ENCODE measurements around the gene RAB17.

The RAB17 gene

DNA sequence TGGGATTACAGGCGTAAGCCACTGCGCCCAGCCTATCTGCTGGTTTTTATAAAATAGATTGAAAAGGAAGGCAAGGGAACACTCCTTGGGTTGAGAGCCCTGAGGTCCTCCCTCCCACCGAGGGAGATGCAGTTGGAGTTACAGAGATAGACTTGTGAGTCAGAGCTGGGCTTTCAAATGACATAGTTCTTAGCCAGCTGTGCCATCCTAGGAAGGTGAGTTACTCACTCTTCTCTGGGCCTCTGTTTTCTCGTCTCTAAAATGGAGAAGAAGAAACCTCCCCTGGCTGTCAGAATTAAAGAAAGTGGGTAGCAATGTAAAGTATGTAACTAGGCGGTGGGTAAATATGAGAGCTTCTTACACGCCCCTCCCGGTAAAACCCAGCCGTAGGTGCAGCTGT lies 39.2 kb upstream of the RAB17 start:
- Histone ChIP-seq H3K9me3 (no peaks in the 10 kb centered on the region), H3K4me3 (ENCODE audit: low read depth, low read length) (no peak overlapping the region), H3K36me3 (no peaks in the 10 kb centered on the region), H3K27me3 (peaks cover 7% of the 10 kb centered on the region), H3K4me1 (no peaks in the 10 kb centered on the region)
- no peak for DNase-seq
- TF ChIP-seq, protein P1, sequence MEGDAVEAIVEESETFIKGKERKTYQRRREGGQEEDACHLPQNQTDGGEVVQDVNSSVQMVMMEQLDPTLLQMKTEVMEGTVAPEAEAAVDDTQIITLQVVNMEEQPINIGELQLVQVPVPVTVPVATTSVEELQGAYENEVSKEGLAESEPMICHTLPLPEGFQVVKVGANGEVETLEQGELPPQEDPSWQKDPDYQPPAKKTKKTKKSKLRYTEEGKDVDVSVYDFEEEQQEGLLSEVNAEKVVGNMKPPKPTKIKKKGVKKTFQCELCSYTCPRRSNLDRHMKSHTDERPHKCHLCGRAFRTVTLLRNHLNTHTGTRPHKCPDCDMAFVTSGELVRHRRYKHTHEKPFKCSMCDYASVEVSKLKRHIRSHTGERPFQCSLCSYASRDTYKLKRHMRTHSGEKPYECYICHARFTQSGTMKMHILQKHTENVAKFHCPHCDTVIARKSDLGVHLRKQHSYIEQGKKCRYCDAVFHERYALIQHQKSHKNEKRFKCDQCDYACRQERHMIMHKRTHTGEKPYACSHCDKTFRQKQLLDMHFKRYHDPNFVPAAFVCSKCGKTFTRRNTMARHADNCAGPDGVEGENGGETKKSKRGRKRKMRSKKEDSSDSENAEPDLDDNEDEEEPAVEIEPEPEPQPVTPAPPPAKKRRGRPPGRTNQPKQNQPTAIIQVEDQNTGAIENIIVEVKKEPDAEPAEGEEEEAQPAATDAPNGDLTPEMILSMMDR (IDR thresholded peaks at IDR 0.05; ENCODE audit: low read depth, low read length), result no peak

DNA sequence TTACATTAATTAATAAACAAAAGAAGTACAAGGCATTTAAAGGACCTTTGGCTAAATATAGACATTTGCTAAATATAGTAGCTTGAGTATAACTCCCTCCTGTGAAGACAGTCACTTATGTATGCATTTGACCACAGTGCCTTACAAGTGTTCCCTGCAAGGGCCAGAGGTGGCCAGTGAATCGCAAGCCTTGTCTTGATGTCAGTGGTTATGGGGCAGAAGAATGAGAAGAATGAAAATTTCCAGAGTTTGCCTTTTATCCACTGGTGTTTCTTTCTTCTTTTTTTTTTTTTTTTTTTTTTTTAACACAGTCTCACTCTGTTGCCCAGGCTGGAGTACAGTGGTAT lies 38.6 kb upstream of the RAB17 start:
- Histone ChIP-seq H3K4me1 (no peaks in the 10 kb centered on the region), H3K36me3 (no peaks in the 10 kb centered on the region), H3K9me3 (no peaks in the 10 kb centered on the region), H3K27me3 (peaks cover 7% of the 10 kb centered on the region), H3K4me3 (ENCODE audit: low read depth, low read length) (no peak overlapping the region)
- DNase-seq, result no peak
- TF ChIP-seq, protein P1 (IDR thresholded peaks at IDR 0.05; ENCODE audit: low read depth, low read length), result no peak

DNA sequence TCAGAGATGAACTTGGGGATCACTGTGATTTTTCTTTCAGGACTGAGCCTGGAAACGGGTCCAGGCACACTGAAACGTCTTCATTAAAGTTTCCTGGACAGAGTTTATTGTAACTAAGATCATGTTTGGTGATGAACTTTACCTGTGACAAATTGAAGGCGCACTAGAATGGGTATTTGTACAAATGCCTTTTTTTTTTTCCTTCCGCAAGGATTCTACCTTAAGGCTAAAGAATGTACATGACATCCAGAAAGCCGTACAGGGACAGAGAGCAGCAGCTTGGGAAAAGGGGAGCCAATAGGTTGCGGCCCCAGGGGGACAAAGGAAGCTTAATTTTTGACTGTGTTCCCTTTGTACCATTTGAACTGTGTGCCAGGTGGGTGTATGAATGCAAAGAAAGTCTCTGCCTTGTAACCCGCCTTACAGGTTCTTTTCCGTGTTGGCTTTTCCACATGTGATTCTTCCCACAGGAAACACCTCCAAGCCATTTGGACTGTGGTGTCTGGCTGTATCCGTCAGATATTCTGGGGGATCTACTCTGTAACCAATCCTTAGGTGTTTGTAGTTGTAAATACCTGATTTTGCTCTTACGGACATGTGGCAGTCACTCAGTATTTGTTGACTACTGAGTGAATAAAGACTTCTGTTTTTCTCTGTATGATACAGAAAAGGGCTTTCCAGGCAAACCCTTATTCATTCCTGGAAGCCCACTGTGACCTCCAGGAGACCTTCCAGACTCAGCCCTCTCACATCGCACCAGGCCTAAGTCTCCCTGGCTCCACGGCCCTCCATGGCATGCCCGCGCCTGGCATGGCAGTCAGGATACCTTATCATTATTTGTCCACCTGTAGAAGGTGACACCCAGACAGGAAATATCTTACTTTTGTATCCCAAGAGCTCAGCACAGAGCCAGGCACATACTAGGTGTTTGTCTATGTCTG lies 38.0 kb upstream of the RAB17 start:
- peaks cover 7% of the 10 kb centered on the region for H3K27me3 ChIP-seq
- DNase-seq, result no peak
- no peaks in the 10 kb centered on the region for H3K9me3 ChIP-seq
- no peaks in the 10 kb centered on the region for H3K4me1 ChIP-seq
- H3K4me3 ChIP-seq (ENCODE audit: low read depth, low read length), result peak overlapping the region; percentile 74
- no peaks in the 10 kb centered on the region for H3K36me3 ChIP-seq
- TF ChIP-seq, protein P1 (IDR thresholded peaks at IDR 0.05; ENCODE audit: low read depth, low read length), result no peak

DNA sequence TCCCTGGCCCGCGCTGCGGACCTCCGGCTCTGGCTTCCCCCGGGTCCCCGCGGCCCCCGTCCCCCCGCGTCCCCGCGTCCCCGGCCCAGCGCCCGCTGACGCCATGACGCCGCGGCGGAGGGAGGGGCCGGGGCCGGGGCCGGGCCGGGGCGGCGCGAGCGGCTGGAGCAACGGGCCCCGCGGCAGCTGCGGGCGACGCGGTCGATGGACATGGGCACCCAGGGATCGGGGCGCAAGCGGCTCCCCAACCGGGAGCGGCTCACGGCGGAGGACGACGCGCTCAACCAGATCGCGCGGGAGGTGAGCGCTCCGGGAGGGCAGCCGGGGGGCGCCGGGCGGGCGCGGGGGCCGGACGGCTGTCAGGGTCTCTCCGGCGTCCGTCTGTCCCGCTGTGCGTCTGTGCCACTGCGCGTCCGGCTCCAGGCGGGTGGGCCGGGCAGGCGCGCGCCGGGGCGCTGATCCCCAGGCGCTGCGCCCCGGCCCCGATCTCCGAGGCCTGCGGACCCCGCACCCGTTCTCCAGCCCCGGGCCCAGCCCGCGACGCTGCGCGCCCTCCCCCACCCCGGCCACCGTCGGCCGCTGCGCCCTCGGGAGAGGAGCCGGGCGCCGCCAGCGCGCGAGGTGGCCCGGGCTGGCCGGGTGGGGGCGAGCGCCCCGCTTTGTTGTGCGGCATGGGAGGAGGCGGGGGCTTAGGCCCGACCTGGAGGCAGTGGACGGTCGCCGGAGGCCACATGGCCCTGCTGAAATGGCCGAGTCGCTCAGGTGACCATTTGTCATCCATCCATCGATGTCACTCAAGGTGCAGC lies 37.1 kb upstream of the RAB17 start, which contains the start of gene LRRFIP1:
LRRFIP1 (plus strand) TSS at position 147 of the 806 bp plus-strand sequence; CDS start at position 205, 58 bp downstream.
- Histone ChIP-seq H3K27me3 (peaks cover 7% of the 10 kb centered on the region), H3K9me3 (no peaks in the 10 kb centered on the region), H3K4me3 (ENCODE audit: low read depth, low read length) (peak within 1 kb of the TSS; percentile 74), H3K36me3 (no peaks in the 10 kb centered on the region), H3K4me1 (no peaks in the 10 kb centered on the region)
- peak; percentile 60 for DNase-seq
- TF ChIP-seq, protein P1 (IDR thresholded peaks at IDR 0.05; ENCODE audit: low read depth, low read length), result no peak

DNA sequence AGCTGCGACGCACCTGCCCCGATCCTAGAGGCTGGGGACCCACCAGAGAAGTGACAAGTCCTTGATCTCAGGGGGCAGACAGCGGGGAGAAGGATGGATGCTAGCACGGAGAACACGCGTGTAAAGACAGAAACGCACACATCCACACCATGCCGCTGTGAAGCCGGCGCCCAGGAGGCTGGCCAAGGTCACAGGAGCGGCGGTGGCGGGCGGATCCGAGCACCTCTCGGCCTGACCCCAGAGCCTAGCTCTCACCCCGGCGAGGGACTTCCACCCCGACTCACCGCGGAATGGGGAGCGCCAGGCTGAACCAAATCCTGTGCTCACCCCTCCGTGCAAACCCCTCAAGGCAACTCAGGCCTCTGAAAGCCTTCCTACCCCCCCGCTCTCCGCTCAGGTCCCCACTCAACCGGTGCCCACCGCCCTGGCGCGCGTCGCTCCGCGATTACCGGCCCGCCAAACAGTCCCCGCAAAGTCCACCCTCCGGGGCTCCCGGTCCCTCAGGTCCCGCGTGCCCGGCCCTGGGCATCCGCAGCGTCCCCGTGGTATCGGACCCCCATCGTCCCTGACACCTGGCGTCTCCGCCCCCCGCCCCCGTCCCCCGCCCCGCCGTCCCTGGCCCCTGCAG lies 36.4 kb upstream of the RAB17 start:
- TF ChIP-seq, protein P1 (IDR thresholded peaks at IDR 0.05; ENCODE audit: low read depth, low read length), result no peak
- H3K4me3 ChIP-seq (ENCODE audit: low read depth, low read length), result no peak overlapping the region; the same call in 1 of the 2 replicates
- no peaks in the 10 kb centered on the region for H3K9me3 ChIP-seq
- no peak for DNase-seq
- H3K27me3 ChIP-seq, result peaks cover 7% of the 10 kb centered on the region
- no peaks in the 10 kb centered on the region for H3K4me1 ChIP-seq
- no peaks in the 10 kb centered on the region for H3K36me3 ChIP-seq

All from BE2C (cell line).